ENCODE results near the gene PAPLN.

GRCh38 chr14:73189651-73190050 lies 47.7 kb upstream of the PAPLN start:
- TF ChIP-seq CTCF (IDR thresholded peaks at IDR 0.05) = no peak
- TF ChIP-seq POLR2AphosphoS5 (IDR thresholded peaks at IDR 0.05) = no peak
